ENCODE data around the gene TCEAL7.
"Not testable (repeated sequence)": the region's sequence is repeated elsewhere in the genome, so short reads cannot be mapped to it uniquely, and the experiment has no call there.

The TCEAL7 gene, protein sequence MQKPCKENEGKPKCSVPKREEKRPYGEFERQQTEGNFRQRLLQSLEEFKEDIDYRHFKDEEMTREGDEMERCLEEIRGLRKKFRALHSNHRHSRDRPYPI

DNA sequence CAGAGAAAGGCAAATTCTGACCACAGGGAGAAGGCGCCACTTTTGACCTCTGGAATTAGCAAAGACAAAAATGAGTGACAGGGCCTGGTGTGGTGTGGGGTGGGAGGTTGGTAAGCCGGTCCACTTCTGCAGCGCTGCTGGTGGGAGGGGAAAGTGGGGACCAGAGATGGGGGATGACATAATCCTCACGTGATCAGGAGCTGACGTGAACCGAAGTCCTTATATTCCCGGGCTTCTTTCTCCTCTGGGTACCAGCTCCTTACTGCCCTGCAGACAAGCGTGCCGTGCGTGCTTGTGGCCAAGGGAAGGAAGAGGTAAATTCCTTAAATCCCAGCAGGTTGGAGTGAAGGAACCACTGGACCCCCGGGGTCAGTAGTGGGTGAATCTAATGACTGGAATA lies at the start of gene TCEAL7:
Gene TCEAL7 (plus strand): TSS at position 249 of the 400 bp plus-strand sequence. CDS start 1,165 bp downstream, outside the sequence.
- DNase-seq: no peak
- H3K4me1 Mint-ChIP-seq: no peaks in the 10 kb centered on the region
- no peak within 1 kb of the TSS for H3K4me3 Mint-ChIP-seq
- H3K27me3 Mint-ChIP-seq: peaks cover 22% of the 10 kb centered on the region
- H3K9me3 Mint-ChIP-seq: no peaks in the 10 kb centered on the region
- no peaks in the 10 kb centered on the region for H3K36me3 Mint-ChIP-seq
- CTCF ChIA-PET: no interaction called here
- H3K27ac Mint-ChIP-seq: no peak within 1 kb of the TSS

DNA sequence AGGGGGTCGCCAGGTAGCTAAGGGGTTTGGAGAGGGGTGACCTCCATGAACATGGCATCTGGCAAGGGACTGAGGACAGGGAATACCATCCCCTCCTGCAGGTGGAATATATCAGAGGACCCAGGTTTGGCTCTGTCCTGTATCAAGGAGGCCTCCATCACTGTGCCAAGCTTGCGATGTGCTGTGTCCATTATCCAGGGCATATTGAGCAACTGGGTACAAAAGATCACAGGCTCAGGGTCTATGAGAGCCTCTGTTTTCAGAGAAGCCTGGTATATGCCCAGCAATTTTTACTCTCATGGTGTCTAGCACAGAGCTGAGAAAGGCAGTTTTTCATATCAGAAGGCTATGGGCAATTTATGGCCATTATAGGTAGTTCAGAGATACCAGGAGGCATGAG lies 36.9 kb upstream of the TCEAL7 start:
- Mint-ChIP-seq H3K9me3 (no peaks in the 10 kb centered on the region), H3K36me3 (no peaks in the 10 kb centered on the region), H3K27me3 (peaks cover 4% of the 10 kb centered on the region), H3K4me1 (no peaks in the 10 kb centered on the region), H3K27ac (no peak overlapping the region), H3K4me3 (no peak overlapping the region)
- CTCF ChIA-PET: no interaction called here
- no peak for DNase-seq

DNA sequence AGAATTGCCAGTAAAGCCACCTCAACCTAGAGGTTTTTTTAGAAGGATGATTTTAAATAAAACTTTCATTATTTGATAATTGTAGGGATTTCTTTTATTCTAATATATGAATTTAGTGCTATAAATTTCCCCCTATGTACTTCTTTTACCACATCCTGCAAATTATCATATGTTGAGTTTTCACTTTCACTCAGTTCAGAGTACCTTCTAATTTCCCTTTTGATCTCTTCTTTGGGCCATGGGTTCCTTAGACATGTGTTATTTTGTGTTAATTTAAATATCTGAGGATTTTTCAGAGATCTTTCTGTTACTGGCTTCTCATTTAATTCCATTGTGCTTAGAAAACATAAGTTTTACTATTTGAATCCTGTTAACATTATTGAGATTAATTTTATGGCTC lies 25.3 kb upstream of the TCEAL7 start:
- DNase-seq: no peak
- CTCF ChIA-PET: no interaction called here
- no peaks in the 10 kb centered on the region for H3K9me3 Mint-ChIP-seq
- H3K4me1 Mint-ChIP-seq: peaks cover 8% of the 10 kb centered on the region
- no peaks in the 10 kb centered on the region for H3K27me3 Mint-ChIP-seq
- peaks cover 3% of the 10 kb centered on the region for H3K36me3 Mint-ChIP-seq
- no peak overlapping the region for H3K27ac Mint-ChIP-seq
- no peak overlapping the region for H3K4me3 Mint-ChIP-seq

DNA sequence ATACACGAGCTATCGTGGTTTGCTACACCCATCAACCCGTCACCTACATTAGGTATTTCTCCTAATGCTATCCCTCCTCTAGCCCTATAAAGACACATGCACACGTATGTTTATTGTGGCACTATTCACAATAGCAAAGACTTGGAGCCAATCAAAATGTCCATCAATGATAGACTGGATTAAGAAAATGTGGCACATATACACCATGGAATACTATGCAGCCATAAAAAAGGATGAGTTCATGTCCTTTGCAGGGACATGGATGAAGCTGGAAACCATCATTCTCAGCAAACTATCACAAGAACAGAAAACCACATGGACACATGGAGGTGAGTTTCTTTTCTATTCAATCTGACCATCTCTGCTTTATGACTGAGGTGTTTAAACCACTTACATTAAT lies 24.4 kb upstream of the TCEAL7 start:
- H3K4me1 Mint-ChIP-seq: not testable (repeated sequence)

DNA sequence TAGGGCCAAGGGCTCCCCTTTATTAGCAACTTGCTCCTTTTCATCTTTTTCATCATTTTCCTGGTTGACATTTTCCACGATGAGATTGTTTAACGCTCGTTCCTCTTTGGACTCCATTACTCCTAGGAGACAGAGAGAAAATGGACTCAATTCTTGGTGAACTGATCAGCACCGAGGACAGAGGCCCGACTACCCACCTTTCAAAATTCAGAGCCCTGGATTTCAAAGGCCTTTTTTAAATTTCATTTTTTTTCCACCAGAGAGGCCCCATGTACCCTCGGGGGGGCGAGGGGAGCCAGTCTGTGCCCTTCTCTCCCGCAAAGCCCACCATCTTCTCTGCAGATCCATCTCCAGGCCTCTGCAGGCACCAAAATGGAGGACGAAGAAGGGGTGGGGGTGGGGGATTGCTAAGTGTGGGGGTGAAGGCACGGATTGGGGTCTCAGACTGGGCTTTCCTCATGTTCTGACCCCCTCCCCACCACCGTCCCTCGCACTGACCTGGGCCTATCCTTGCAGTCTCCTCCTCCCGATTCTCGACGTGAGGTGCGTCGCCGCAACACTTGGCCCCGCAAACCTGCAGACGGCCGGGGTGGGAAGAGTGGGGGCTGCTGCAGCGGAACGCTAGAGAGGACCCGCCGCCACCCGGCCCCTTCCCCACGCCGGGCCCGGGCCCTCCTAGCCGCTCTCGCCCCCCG lies 20.0 kb upstream of the TCEAL7 start:
- H3K27me3 Mint-ChIP-seq: no peaks in the 10 kb centered on the region
- H3K27ac Mint-ChIP-seq: no peak overlapping the region
- H3K9me3 Mint-ChIP-seq: no peaks in the 10 kb centered on the region
- H3K4me1 Mint-ChIP-seq: peaks cover 6% of the 10 kb centered on the region
- peak overlapping the region; percentile 40 for H3K4me3 Mint-ChIP-seq
- CTCF ChIA-PET: no interaction called here
- DNase-seq: no peak
- peaks cover 5% of the 10 kb centered on the region for H3K36me3 Mint-ChIP-seq

More for the DNA sequence above, 24.4 kb upstream of the TCEAL7 start:
- H3K4me3 Mint-ChIP-seq, H3K9me3 Mint-ChIP-seq, CTCF ChIA-PET, DNase-seq, H3K27me3 Mint-ChIP-seq, H3K36me3 Mint-ChIP-seq, H3K27ac Mint-ChIP-seq: not testable (repeated sequence)

DNA sequence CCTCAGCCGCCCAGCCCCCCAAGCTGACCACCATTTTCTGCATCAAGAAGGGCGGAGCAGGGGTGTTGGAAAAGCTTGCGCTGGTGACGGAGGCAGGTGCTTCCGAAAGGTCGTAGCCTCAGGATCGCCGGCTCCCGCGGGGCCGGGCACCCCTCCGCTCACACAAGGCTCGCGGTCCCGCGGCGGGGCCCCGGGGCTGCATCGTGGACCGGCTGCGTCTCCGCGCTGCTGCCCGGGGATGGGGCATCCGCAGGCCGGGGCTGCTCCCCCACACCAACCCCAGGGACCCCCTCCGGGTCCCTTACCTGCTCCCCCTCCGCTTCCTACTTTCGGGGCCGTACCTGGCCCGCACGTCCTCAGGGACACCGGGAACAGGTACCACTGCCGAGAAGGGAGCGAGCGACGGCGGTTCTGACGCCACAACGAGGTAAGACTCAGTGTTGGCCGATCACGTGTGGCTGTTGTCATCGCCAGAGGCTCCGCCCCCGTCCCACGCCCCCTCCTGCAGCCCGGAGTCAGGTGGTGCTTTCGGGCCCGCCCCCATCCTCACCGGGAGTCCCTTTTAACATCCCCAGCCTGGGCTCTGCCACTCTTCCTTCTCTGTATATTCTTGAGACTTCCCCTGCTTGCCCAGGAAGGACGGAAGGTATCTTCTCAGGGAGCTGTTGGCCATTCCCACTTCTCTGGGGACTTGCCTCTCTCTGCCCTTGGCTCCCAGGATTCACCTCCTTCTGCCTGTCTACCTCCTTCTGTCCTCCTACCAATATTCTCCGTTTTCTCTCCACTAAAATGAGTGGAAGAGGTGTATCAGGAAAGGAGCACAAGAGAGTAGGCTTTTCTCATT lies 19.3 kb upstream of the TCEAL7 start, which contains the start of gene BEX2:
Gene BEX2 (minus strand): TSS at position 436 of the 844 bp plus-strand sequence. CDS start 1,014 bp downstream, outside the sequence.
- Mint-ChIP-seq H3K36me3 (peaks cover 5% of the 10 kb centered on the region), H3K27ac (peak within 1 kb of the TSS; percentile 75), H3K27me3 (no peaks in the 10 kb centered on the region), H3K9me3 (no peaks in the 10 kb centered on the region), H3K4me3 (peak within 1 kb of the TSS; percentile 72), H3K4me1 (peaks cover 2% of the 10 kb centered on the region)
- peak; percentile 91 for DNase-seq
- CTCF ChIA-PET: no interaction called here

DNA sequence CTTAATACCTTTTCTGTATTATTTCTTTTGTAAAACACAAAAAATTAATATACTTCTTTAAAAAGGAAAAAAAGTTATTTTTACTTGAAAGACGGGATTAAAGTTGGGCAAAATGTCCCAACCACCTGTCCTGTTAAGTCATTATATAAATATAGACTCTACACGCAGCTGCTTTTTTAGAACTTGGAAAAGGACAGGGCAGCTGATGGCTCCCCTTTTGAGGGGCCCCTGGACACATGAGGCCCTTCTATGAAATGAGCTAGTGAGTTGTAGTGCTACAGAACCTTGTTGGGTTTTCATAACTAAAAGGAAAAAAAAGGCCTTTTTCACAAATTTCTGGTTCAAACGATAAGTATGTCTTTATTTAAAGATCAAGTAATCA lies 18.6 kb upstream of the TCEAL7 start:
- no peak for DNase-seq
- Mint-ChIP-seq H3K4me1 (peaks cover 2% of the 10 kb centered on the region), H3K4me3 (peak overlapping the region; percentile 72), H3K9me3 (no peaks in the 10 kb centered on the region), H3K27ac (no peak overlapping the region), H3K27me3 (no peaks in the 10 kb centered on the region), H3K36me3 (peaks cover 5% of the 10 kb centered on the region)
- CTCF ChIA-PET: no interaction called here

DNA sequence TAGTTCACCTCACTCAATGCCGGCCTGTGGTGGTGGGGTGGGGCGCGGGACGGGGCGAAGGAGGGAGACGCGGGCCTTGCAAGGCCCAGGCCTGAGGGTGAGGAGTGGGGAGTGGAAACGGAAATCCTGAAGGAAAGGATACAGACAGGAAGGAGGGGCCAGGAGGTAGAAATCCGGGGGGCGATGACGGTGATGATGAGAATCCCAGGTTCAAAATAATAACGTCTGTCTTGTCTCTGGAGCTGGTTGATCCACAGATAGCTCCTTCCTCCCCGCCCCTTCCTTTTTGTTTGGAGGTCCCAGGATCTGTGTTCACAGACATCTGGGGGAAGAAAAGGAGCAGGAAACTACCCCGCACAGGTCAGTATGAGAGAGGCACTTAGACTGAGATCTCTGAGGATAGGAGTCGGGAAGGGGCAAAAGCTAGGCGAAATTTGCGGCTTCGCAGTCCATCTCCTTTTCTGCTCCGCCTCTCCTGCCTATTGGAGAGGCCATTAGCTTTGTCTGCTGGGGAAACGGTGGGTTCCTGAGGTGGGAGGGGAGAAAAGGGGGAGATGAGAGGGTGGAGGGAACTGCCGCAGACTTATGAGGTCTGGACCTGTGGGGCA lies 746 bp downstream of the TCEAL7 start:
- peaks cover 22% of the 10 kb centered on the region for H3K27me3 Mint-ChIP-seq
- H3K27ac Mint-ChIP-seq: no peak overlapping the region
- no peaks in the 10 kb centered on the region for H3K36me3 Mint-ChIP-seq
- H3K9me3 Mint-ChIP-seq: no peaks in the 10 kb centered on the region
- CTCF ChIA-PET: no interaction called here
- DNase-seq: no peak
- no peak overlapping the region for H3K4me3 Mint-ChIP-seq
- H3K4me1 Mint-ChIP-seq: no peaks in the 10 kb centered on the region

DNA sequence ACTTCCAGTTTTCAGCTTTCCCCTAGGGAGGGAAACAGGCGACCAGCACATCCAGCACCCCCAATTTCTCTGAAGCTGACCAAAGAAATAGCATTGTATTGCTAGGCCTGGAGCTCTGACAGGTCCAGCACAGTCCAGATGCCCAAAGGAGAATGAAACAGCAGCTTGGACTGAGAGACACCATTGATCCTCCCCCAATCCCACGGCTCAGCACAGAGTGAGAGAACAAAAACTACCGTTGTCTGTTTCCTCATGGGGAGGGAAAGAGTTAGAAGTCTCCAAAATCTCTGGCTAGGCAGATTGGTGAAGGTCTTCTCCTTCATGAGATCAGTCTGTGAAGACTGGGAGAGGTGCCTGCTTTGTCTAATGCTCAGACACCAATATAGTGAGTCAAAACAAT lies 8.6 kb downstream of the TCEAL7 start:
- Mint-ChIP-seq H3K36me3 (no peaks in the 10 kb centered on the region), H3K27ac (no peak overlapping the region), H3K9me3 (no peaks in the 10 kb centered on the region), H3K4me1 (peaks cover 4% of the 10 kb centered on the region), H3K4me3 (no peak overlapping the region), H3K27me3 (peaks cover 13% of the 10 kb centered on the region)
- CTCF ChIA-PET: no interaction called here
- DNase-seq: no peak

DNA sequence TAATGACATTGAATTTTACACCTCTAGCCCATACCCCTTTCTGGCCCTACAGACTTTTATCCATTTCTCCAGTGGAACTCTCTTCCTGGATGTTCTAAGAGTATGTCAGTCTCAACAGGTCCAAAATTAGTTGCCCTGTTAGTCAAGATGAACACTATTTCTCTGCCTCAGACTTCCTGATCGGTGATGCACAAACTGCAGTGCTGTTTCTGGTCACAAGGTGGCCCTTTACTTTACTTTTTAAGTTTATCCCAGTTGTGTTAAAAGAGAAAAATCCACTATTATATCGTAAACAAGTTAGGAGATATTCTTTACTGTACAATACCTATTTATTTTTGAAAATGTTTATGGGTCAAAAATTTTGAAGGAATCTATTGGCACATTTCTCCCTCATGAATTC lies 13.1 kb downstream of the TCEAL7 start:
- Mint-ChIP-seq H3K9me3 (no peaks in the 10 kb centered on the region), H3K4me3 (no peak overlapping the region), H3K27ac (no peak overlapping the region), H3K36me3 (no peaks in the 10 kb centered on the region), H3K4me1 (peaks cover 4% of the 10 kb centered on the region), H3K27me3 (peaks cover 9% of the 10 kb centered on the region)
- CTCF ChIA-PET: interaction anchor here (0.6 to 1.4 kb wide), 2 partner anchors 62 to 121 kb away, joined by 5 to 7 read pairs; no protein-coding TSS in a partner anchor
- peak; percentile 55 for DNase-seq

DNA sequence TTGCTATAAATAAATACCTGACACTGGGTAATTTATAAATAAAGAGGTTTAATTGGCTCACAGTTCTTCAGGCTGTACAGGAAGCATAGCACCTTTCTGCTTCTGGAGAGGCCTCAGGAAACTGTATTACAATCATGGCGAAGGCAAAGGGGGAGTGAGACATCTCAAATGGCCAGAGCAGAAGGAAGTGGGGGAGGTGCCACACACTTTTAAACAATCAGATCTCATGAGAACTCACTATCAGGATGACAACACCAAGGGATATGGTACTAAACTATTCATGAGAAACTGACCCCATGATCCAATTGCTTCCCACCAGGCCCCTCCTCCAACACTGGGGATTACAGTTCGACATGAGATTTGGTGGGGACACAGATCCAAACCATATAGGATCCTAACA lies 14.6 kb downstream of the TCEAL7 start:
- no peaks in the 10 kb centered on the region for H3K9me3 Mint-ChIP-seq
- peaks cover 4% of the 10 kb centered on the region for H3K4me1 Mint-ChIP-seq
- DNase-seq: no peak
- CTCF ChIA-PET: no interaction called here
- H3K27me3 Mint-ChIP-seq: peaks cover 7% of the 10 kb centered on the region
- H3K4me3 Mint-ChIP-seq: no peak overlapping the region
- no peak overlapping the region for H3K27ac Mint-ChIP-seq
- no peaks in the 10 kb centered on the region for H3K36me3 Mint-ChIP-seq

DNA sequence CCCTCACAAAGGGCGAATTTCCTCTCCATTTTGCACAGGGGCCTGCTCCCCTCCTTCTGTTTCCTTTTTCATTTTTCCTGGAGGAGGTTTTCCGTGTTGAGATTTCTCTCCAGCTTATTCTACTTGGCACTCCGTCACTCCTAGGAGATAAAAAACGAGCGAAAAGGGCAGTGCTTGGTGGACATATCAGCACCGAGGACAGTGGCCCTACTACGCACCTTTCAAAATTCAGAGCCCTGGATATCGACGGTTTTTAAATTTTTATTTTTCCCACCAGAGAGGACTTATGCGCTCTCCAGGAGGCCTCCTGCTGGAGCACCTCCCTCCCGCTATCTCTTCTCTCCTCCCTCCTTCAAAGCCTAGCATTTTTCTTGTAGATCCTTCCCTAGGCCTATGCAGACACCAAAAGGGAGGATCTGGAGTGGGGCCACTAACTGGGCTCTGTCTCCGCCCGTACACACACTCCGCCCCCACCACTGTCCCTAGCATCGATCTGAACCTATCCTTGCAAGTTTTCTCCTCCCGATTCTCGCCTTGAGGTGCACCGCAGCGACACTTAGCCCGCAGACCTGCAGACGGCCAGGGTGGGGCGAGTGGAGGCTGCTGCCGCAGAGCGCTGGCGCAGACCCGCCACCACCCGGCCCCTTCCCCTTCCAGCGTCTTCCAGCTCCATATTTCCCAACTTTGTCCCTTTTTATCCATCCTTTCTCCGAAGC lies 17.8 kb downstream of the TCEAL7 start:
- Mint-ChIP-seq H3K36me3 (no peaks in the 10 kb centered on the region), H3K27ac (no peak overlapping the region), H3K27me3 (peaks cover 4% of the 10 kb centered on the region), H3K4me3 (no peak overlapping the region), H3K9me3 (no peaks in the 10 kb centered on the region), H3K4me1 (peaks cover 3% of the 10 kb centered on the region)
- CTCF ChIA-PET: interaction anchor here (0.6 kb wide), 1 partner anchor 19 kb away, joined by 3 read pairs; no protein-coding TSS in a partner anchor
- DNase-seq: no peak

DNA sequence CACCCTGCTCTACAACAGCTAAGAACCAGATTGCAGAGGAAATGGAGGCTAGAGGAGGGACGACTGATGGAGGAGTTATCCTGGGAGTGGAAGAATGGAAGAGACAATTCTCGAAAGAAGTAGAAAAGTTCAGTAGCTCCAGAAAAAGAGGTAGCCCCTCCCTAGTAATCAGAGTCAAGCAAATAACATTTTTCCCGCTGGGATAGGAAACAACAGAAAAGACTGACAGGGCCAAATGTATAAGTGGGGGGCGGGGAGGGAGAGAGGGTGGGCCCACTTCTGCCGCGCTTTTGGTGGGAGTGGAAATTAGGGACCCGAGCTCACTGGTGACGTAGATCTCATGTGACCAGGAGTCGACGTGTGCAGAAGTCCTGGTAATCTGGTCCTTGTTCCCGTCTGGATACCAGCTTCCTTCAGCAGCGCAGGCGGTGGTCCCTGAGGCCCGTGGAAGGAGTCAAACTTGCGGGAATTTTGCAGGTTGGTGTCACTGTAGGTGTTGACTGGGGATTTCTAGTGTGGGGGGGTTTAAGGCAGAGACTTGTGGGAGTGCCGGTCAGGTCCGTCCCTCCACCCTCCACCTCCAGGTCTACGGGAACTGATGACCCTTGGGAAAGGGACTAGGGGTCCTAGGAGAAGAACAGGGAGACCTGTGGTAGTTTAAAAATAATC lies 26.2 kb downstream of the TCEAL7 start, which contains the start of gene TCEAL9:
Gene TCEAL9 (plus strand): TSS at position 377 of the 669 bp plus-strand sequence. CDS start 1,179 bp downstream, outside the sequence.
- Mint-ChIP-seq H3K27ac (peak within 1 kb of the TSS; percentile 33), H3K9me3 (no peaks in the 10 kb centered on the region), H3K4me1 (peaks cover 9% of the 10 kb centered on the region), H3K4me3 (peak within 1 kb of the TSS; percentile 73), H3K36me3 (no peaks in the 10 kb centered on the region), H3K27me3 (peaks cover 22% of the 10 kb centered on the region)
- DNase-seq: no peak
- CTCF ChIA-PET: no interaction called here
